Stomach (tissue), 4 donors: Measurements from ENCODE around the gene VTI1A.

Experiments used
- POLR2AphosphoS5 ChIP-seq, 3 donors: sonication (generic); formaldehyde crosslinking; IDR thresholded peaks; one replicate each; pipeline ENCODE4 v1.6.1; 2016; ENCODE audit warnings: antibody characterized with exemption in 3 of 3
- TF ChIP-seq, protein P1 (sequence below), 7 experiments: fragments of 450-650 bp in 4 of 7; fragments of 200-600 bp in 3 of 7; sonication (generic) in 3 of 7; IDR thresholded peaks; one replicate each; pipeline ENCODE4 v1.5.1; 2016 to 2019; ENCODE audit warnings: antibody characterized with exemption in 7 of 7, control low read depth in 2 of 7, mild to moderate bottlenecking in 1 of 7

DNA sequence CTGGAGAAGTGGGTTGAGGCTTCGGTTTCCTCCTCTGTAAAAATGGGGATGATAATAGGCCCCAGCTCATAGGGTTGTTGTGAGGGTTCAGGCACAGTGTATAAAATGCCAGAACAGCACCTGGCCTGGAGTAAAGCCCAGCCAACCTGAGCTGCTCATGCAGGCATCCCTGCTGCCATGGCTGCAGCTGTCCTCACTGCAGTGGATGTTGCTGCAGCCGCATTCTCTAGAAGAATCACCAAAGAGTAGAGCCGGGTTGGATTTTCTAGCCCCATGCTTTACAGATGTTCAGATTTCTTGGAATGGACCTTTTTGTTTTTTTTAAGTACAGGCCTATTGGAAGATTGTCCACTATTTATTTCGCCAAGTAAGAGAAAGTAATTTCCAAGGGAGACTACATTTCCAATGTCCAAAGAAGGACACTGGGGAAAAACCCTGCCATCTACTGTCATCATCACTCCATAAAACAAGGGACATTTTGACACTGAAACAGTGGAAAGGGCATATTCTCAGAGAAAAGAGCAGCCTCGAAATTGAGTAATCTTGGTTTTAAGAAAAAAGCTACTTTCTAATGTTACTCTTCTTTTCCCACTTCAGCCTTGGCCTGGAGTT is 355.5 kb downstream of the VTI1A start:
- TF ChIP-seq, protein P1, sequence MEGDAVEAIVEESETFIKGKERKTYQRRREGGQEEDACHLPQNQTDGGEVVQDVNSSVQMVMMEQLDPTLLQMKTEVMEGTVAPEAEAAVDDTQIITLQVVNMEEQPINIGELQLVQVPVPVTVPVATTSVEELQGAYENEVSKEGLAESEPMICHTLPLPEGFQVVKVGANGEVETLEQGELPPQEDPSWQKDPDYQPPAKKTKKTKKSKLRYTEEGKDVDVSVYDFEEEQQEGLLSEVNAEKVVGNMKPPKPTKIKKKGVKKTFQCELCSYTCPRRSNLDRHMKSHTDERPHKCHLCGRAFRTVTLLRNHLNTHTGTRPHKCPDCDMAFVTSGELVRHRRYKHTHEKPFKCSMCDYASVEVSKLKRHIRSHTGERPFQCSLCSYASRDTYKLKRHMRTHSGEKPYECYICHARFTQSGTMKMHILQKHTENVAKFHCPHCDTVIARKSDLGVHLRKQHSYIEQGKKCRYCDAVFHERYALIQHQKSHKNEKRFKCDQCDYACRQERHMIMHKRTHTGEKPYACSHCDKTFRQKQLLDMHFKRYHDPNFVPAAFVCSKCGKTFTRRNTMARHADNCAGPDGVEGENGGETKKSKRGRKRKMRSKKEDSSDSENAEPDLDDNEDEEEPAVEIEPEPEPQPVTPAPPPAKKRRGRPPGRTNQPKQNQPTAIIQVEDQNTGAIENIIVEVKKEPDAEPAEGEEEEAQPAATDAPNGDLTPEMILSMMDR (IDR thresholded peaks at IDR 0.05), result no peak
- no peak for TF ChIP-seq POLR2AphosphoS5 (IDR thresholded peaks at IDR 0.05)
